SK-N-SH (cell line): ENCODE data around the gene RCN2. TPM values are rescaled to one million over a fixed set of nuclear protein-coding genes. Genes with fewer than 3 reads are reported as not detected.

ENCODE experiments used
- CTCF ChIA-PET: fragments of 300-600, 350-600 bp; formaldehyde crosslinking; extraction: SDS; loops from one replicate; lab custom pipeline; 2021; lab: Yijun Ruan, JAX
- POLR2A ChIA-PET: fragments of 350-600 bp; sonication (Branson Sonifier 250); formaldehyde crosslinking; extraction: SDS; loops from one replicate; lab custom pipeline; 2020; ENCODE audit warnings: antibody characterized with exemption, inconsistent platforms; lab: Yijun Ruan, JAX
- DNase-seq: peaks from one replicate; pipeline ENCODE4 v3.0.0; 2012
- H2AFZ ChIP-seq: fragments of 200-600 bp; sonication (generic); 2 replicates; pipeline ENCODE4 v1.8.1; 2016; ENCODE audit warnings: antibody characterized with exemption, mild to moderate bottlenecking, low read depth
- H3F3A ChIP-seq: fragments of 200-600 bp; sonication (generic); replicated peaks from 2 replicates; pipeline ENCODE3; 2016; ENCODE audit warnings: antibody characterized with exemption, mild to moderate bottlenecking; ENCODE audit not compliant: insufficient read depth
- H3K27ac ChIP-seq, 2 experiments: fragments of 200-500 bp in 1 of 2; fragments of 200-600 bp in 1 of 2; sonication (Bioruptor generic) in 1 of 2; sonication (generic), shearing (Covaris generic) in 1 of 2; 2 replicates each; pipeline versions ENCODE4 v1.5.1 to v1.6.1; 2014 to 2016; ENCODE audit warnings: low read depth in 2 of 2, inconsistent platforms in 1 of 2, low read length in 1 of 2, mild to moderate bottlenecking in 1 of 2, mixed read lengths in 1 of 2
- H3K27me3 ChIP-seq: fragments of 200-600 bp; sonication (generic), shearing (Covaris generic); 2 replicates; pipeline ENCODE4 v1.6.1; 2016; ENCODE audit warnings: mixed run types; ENCODE audit not compliant: insufficient read depth
- H3K36me3 ChIP-seq, 2 experiments: fragments of 200-500 bp in 1 of 2; fragments of 200-600 bp in 1 of 2; sonication (Bioruptor generic) in 1 of 2; sonication (generic) in 1 of 2; replicated peaks in 1 of 2; 2 replicates each; pipeline versions ENCODE3 to v1.5.1; 2014 to 2016; ENCODE audit warnings: low read length in 1 of 2, mild to moderate bottlenecking in 1 of 2; ENCODE audit not compliant: insufficient read depth in 2 of 2, control insufficient read depth in 1 of 2
- H3K4me1 ChIP-seq, 2 experiments: fragments of 200-500 bp in 1 of 2; fragments of 200-600 bp in 1 of 2; sonication (Bioruptor generic) in 1 of 2; sonication (generic), shearing (Covaris generic) in 1 of 2; 2 replicates each; pipeline versions ENCODE4 v1.5.1 to v1.6.1; 2014 to 2016; ENCODE audit warnings: low read depth in 1 of 2, low read length in 1 of 2, mixed run types in 1 of 2; ENCODE audit not compliant: insufficient read depth in 2 of 2, control insufficient read depth in 1 of 2
- H3K4me2 ChIP-seq: fragments of 200-600 bp; sonication (generic), shearing (Covaris generic); 2 replicates; pipeline ENCODE4 v1.6.1; 2017; ENCODE audit warnings: mixed run types
- H3K4me3 ChIP-seq, 2 experiments: fragments of 200-500 bp in 1 of 2; fragments of 200-600 bp in 1 of 2; sonication (Bioruptor generic) in 1 of 2; sonication (generic), shearing (Covaris generic) in 1 of 2; 2 replicates each; pipeline versions ENCODE4 v1.5.1 to v1.8.1; 2014 to 2016; ENCODE audit warnings: low read depth in 2 of 2, inconsistent platforms in 1 of 2, low read length in 1 of 2, mild to moderate bottlenecking in 1 of 2, mixed read lengths in 1 of 2, moderate library complexity in 1 of 2
- H3K79me2 ChIP-seq: fragments of 200-600 bp; sonication (generic); 2 replicates; pipeline ENCODE4 v1.8.1; 2017; ENCODE audit warnings: mild to moderate bottlenecking; ENCODE audit not compliant: insufficient read depth
- H3K9ac ChIP-seq: fragments of 200-600 bp; sonication (generic); 2 replicates; pipeline ENCODE4 v1.6.1; 2017; ENCODE audit warnings: mixed run types
- H3K9me2 ChIP-seq: fragments of 200-600 bp; sonication (generic); 2 replicates; pipeline ENCODE4 v1.6.1; 2017; ENCODE audit warnings: mixed run types
- H3K9me3 ChIP-seq: fragments of 200-600 bp; sonication (generic); 2 replicates; pipeline ENCODE4 v1.6.1; 2017; ENCODE audit warnings: mixed run types, mild to moderate bottlenecking, moderate library complexity
- H4K20me1 ChIP-seq: fragments of 200-600 bp; sonication (generic); 2 replicates; pipeline ENCODE4 v1.6.1; 2017; ENCODE audit warnings: mild to moderate bottlenecking, mixed run types; ENCODE audit not compliant: insufficient read depth
- ELF1 ChIP-seq: IDR thresholded peaks from 2 replicates; pipeline ENCODE4 v1.4.0; 2012
- EZH2phosphoT487 ChIP-seq: fragments of 200-600 bp; sonication (generic); IDR thresholded peaks from 2 replicates; pipeline ENCODE4 v1.6.1; 2017; ENCODE audit warnings: low read depth, mixed run types, mild to moderate bottlenecking, antibody characterized with exemption, moderate library complexity, borderline replicate concordance
- FOSL2 ChIP-seq: IDR thresholded peaks from 2 replicates; pipeline ENCODE4 v1.4.0; 2012; ENCODE audit warnings: low read depth, mild to moderate bottlenecking, moderate library complexity, borderline replicate concordance
- FOXM1 ChIP-seq: IDR thresholded peaks from 2 replicates; pipeline ENCODE4 v1.4.0; 2012; ENCODE audit warnings: low read depth, mild to moderate bottlenecking
- GABPA ChIP-seq: IDR thresholded peaks from 2 replicates; pipeline ENCODE4 v1.4.0; 2012; ENCODE audit warnings: low read depth, mild to moderate bottlenecking
- IRF3 ChIP-seq: fragments of 150-350 bp; IDR thresholded peaks from 2 replicates; pipeline ENCODE4 v1.6.1; 2016; ENCODE audit warnings: mild to moderate bottlenecking, low read depth, low read length
- JUND ChIP-seq: IDR thresholded peaks from 2 replicates; pipeline ENCODE4 v1.4.0; 2012
- NFIC ChIP-seq: IDR thresholded peaks from 2 replicates; pipeline ENCODE4 v1.4.0; 2012; ENCODE audit warnings: borderline replicate concordance
- RAD21 ChIP-seq: IDR thresholded peaks from 2 replicates; pipeline ENCODE4 v1.6.1; 2012; ENCODE audit warnings: mild to moderate bottlenecking, low read length
- RCOR1 ChIP-seq: fragments of 150-350 bp; IDR thresholded peaks from 2 replicates; pipeline ENCODE4 v1.6.1; 2017; ENCODE audit warnings: antibody characterized with exemption, low read length
- RFX5 ChIP-seq: IDR thresholded peaks from 2 replicates; pipeline ENCODE4 v1.6.1; 2012; ENCODE audit warnings: mild to moderate bottlenecking, improper control_type of control experiment, low read length
- RXRA ChIP-seq: IDR thresholded peaks from 2 replicates; pipeline ENCODE4 v1.4.0; 2012; ENCODE audit warnings: low read depth, mild to moderate bottlenecking, borderline replicate concordance
- TCF12 ChIP-seq: IDR thresholded peaks from 2 replicates; pipeline ENCODE4 v1.4.0; 2012
- YY1 ChIP-seq: IDR thresholded peaks from 2 replicates; pipeline ENCODE4 v1.4.0; 2012; ENCODE audit warnings: low read depth, mild to moderate bottlenecking
- WGBS: methylation state at CpG from one replicate; pipeline ENCODE4 v1.1.6; 2017; ENCODE audit warnings: low lambda C conversion rate; 5-methylcytosine and 5-hydroxymethylcytosine counted together
- polyA plus RNA-seq, 3 experiments: library from polyadenylated mRNA; depleted of rRNA; stranded (reverse); fragments of >200 nt; gene quantifications; 2 replicates each; pipeline ENCODE4 v1.2.3, GENCODE V29; 2012
- TF ChIP-seq, protein P1 (sequence below): IDR thresholded peaks from 2 replicates; pipeline ENCODE4 v1.4.0; 2012; ENCODE audit warnings: low read depth, borderline replicate concordance
- TF ChIP-seq, protein P2 (sequence below): IDR thresholded peaks from 2 replicates; pipeline ENCODE4 v1.4.0; 2012; ENCODE audit warnings: low read depth, borderline replicate concordance
- TF ChIP-seq, protein P3 (sequence below): IDR thresholded peaks from 2 replicates; pipeline ENCODE4 v1.4.0; 2012; ENCODE audit warnings: low read depth

RCN2 gene
- polyA plus RNA-seq, 1 of the 3 experiments (the other 2 are of a cell fraction) = 78.6 TPM

DNA sequence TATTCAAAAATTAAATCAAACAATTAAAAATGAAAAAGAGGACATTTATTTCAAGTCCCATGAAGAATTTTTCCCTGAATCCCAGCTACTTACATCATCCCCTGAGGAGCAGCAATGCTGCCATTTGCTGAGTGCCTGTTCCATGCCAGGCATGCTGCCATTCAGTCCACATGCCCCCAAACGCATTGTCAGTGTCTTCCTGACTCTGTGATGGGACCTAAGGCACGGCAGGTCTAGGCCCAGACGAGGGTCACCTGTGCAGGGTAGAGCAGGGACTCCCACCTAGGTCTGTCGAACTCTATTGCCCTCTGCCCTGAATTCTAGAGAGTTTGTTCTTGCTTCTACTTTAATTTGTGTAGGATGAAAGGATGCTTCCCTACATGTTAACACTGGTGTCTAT lies 70.4 kb downstream of the RCN2 start:
- WGBS = 87% methylated on average over 3 of the region's 4 CpGs
- no peak overlapping the region for H2AFZ ChIP-seq
- H3K4me2 ChIP-seq = no peak overlapping the region
- H3K27ac ChIP-seq = no peak overlapping the region
- H3K36me3 ChIP-seq = no peaks in the 10 kb centered on the region
- no peak for DNase-seq
- H3F3A ChIP-seq = no peaks in the 10 kb centered on the region
- no peaks in the 10 kb centered on the region for H4K20me1 ChIP-seq
- H3K4me1 ChIP-seq = peaks cover 0 to 17% of the 10 kb centered on the region in 2 experiments; a peak in 1 of 4 replicates
- H3K4me3 ChIP-seq = no peak overlapping the region
- H3K27me3 ChIP-seq = no peaks in the 10 kb centered on the region
- no peaks in the 10 kb centered on the region for H3K79me2 ChIP-seq
- TF ChIP-seq FOSL2 = no peak
- TF ChIP-seq RAD21 = no peak
- TF ChIP-seq RFX5 = no peak
- ChIA-PET POLR2A (no interaction called here), CTCF (interaction anchor here (0.9 kb wide), 1 partner anchor 8 kb away, joined by 4 read pairs; no protein-coding TSS in a partner anchor)
- H3K9me2 ChIP-seq = no peaks in the 10 kb centered on the region
- no peak overlapping the region for H3K9ac ChIP-seq
- no peaks in the 10 kb centered on the region for H3K9me3 ChIP-seq

- no peaks in the 10 kb centered on the region for H4K20me1 ChIP-seq
- H2AFZ ChIP-seq = no peak overlapping the region
- peaks cover 0 to 12% of the 10 kb centered on the region in 2 experiments; a peak in 1 of 4 replicates for H3K4me1 ChIP-seq
- H3K9ac ChIP-seq = no peak overlapping the region
- no peak overlapping the region for H3K4me3 ChIP-seq
- TF ChIP-seq GABPA = no peak
- no peak for TF ChIP-seq NFIC
- no peak overlapping the region for H3K4me2 ChIP-seq
- no peaks in the 10 kb centered on the region for H3K9me2 ChIP-seq
- no peak overlapping the region for H3K27ac ChIP-seq
- no peaks in the 10 kb centered on the region for H3K36me3 ChIP-seq
- no peaks in the 10 kb centered on the region for H3K27me3 ChIP-seq
- ChIA-PET POLR2A (no interaction called here), CTCF (no interaction called here)
- H3F3A ChIP-seq = no peaks in the 10 kb centered on the region
- H3K9me3 ChIP-seq = no peaks in the 10 kb centered on the region
- no peaks in the 10 kb centered on the region for H3K79me2 ChIP-seq
- WGBS = 67% methylated on average over 7 of the region's 7 CpGs
- no peak for DNase-seq
These were observed 70.9 kb downstream of the RCN2 start for GRCh38 chr15:77002436-77002835.

DNA sequence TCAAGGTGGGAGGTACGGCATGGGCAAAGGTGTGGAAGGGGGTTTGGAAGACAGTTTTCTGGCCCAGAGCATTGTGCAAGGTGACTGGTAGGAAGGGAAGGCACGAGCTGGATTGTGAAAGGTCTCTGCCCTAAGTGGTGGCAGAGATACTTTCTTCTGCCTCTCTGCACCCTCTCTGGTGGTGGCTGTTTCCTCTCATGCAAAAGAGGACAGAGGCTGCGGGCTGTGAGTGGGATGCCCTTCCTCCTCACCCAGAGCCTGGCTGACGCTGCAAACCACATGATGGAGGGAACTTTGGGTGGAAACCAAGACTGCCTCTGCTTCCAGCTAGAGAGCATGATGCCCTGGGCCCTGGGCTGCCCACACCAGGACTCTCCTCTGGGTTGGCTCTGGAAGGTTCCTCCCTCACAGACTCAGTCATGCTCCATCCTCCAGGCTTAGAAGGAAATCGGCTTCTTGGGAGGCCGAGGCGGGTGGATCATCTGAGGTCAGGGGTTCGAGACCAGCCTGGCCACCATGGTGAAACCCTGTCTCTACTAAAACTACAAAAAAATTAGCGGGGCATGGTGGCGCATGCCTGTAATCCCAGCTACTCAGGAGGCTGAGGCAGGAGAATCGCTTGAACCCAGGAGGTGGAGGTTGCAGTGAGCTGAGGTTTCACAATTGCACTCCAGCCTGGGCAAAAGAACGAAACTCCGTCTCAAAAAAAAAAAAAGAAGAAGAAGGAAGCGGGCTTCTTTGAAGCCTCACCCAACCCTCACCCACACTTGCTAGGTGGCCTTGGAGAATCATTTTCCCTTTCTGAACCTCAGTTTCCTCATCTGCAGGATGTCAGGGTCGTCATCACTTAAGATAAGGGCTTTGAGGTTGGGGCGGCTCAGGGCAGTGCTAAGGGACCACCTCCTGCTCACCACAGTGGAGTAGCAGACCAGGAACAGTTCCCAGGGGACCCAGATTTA lies 71.7 kb downstream of the RCN2 start:
- Histone ChIP-seq H3K36me3 (no peaks in the 10 kb centered on the region), H3F3A (no peaks in the 10 kb centered on the region), H4K20me1 (no peaks in the 10 kb centered on the region), H2AFZ (no peak overlapping the region), H3K4me3 (no peak overlapping the region), H3K9ac (no peak overlapping the region), H3K9me2 (no peaks in the 10 kb centered on the region), H3K79me2 (no peaks in the 10 kb centered on the region), H3K9me3 (no peaks in the 10 kb centered on the region), H3K4me2 (no peak overlapping the region), H3K4me1 (peaks cover 0 to 8% of the 10 kb centered on the region in 2 experiments; a peak in 1 of 4 replicates), H3K27ac (no peak overlapping the region), H3K27me3 (no peaks in the 10 kb centered on the region)
- WGBS = 80% methylated on average over 15 of the region's 16 CpGs
- DNase-seq = no peak
- ChIA-PET CTCF (interaction anchor here (0.6 to 1.1 kb wide), 2 partner anchors 27 to 724 kb away, joined by 3 read pairs; no protein-coding TSS in a partner anchor), POLR2A (no interaction called here)
- TF ChIP-seq FOXM1 (no peak), YY1 (no peak), EZH2phosphoT487 (no peak), TCF12 (no peak), RXRA (no peak), ELF1 (no peak), JUND (no peak), IRF3 (no peak), RCOR1 (no peak)
- TF ChIP-seq, protein P1, sequence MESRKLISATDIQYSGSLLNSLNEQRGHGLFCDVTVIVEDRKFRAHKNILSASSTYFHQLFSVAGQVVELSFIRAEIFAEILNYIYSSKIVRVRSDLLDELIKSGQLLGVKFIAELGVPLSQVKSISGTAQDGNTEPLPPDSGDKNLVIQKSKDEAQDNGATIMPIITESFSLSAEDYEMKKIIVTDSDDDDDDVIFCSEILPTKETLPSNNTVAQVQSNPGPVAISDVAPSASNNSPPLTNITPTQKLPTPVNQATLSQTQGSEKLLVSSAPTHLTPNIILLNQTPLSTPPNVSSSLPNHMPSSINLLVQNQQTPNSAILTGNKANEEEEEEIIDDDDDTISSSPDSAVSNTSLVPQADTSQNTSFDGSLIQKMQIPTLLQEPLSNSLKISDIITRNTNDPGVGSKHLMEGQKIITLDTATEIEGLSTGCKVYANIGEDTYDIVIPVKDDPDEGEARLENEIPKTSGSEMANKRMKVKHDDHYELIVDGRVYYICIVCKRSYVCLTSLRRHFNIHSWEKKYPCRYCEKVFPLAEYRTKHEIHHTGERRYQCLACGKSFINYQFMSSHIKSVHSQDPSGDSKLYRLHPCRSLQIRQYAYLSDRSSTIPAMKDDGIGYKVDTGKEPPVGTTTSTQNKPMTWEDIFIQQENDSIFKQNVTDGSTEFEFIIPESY = no peak
- TF ChIP-seq, protein P2, sequence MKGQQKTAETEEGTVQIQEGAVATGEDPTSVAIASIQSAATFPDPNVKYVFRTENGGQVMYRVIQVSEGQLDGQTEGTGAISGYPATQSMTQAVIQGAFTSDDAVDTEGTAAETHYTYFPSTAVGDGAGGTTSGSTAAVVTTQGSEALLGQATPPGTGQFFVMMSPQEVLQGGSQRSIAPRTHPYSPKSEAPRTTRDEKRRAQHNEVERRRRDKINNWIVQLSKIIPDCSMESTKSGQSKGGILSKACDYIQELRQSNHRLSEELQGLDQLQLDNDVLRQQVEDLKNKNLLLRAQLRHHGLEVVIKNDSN = no peak
- TF ChIP-seq, protein P3, sequence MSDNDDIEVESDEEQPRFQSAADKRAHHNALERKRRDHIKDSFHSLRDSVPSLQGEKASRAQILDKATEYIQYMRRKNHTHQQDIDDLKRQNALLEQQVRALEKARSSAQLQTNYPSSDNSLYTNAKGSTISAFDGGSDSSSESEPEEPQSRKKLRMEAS = no peak
